H1 (cell line): ENCODE results near the gene PARD6B. TPM values are rescaled to one million over a fixed set of nuclear protein-coding genes. Genes with fewer than 3 reads are reported as not detected.

ENCODE experiments used
- CTCF ChIA-PET: fragments of 300-600 bp; sonication (Branson Sonifier 250); formaldehyde crosslinking; loops from one replicate; lab custom pipeline; 2021; ENCODE audit not compliant: partially characterized antibody; lab: Charles Lee
- POLR2A ChIA-PET: fragments of 300-600 bp; sonication (Branson Sonifier 250); formaldehyde crosslinking; loops from one replicate; lab custom pipeline; 2021; ENCODE audit warnings: inconsistent platforms; ENCODE audit not compliant: partially characterized antibody; lab: Charles Lee
- DNase-seq, 2 experiments: peaks; one replicate each; pipeline versions ENCODE4 v3.0.0 to v3.0.0-alpha.2; 2010 to 2022; ENCODE audit warnings: low spot score in 2 of 2, low read depth in 1 of 2, mixed read lengths in 1 of 2
- FAIRE-seq: peaks from 2 replicates; lab custom pipeline; 2011; peaks lifted over from hg19 to GRCh38; lab: Jason Lieb, UNC
- H2AFZ ChIP-seq: 2 replicates; pipeline ENCODE4 v1.8.1; 2012; ENCODE audit warnings: low read length, inconsistent platforms
- H2AK5ac ChIP-seq: 2 replicates; pipeline ENCODE4 v1.6.1; 2013; ENCODE audit warnings: low read depth, low read length
- H2BK120ac ChIP-seq: replicated peaks from 2 replicates; pipeline ENCODE3; 2013; ENCODE audit warnings: low read depth, low read length, inconsistent platforms
- H2BK12ac ChIP-seq: 2 replicates; pipeline ENCODE4 v1.6.1; 2013; ENCODE audit warnings: low read depth, low read length
- H2BK15ac ChIP-seq: 2 replicates; pipeline ENCODE4 v1.6.1; 2013; ENCODE audit warnings: low read length
- H2BK20ac ChIP-seq: 2 replicates; pipeline ENCODE4 v1.6.1; 2013; ENCODE audit warnings: low read length
- H2BK5ac ChIP-seq: 2 replicates; pipeline ENCODE4 v1.6.1; 2013; ENCODE audit warnings: low read depth, low read length
- H3K14ac ChIP-seq: 2 replicates; pipeline ENCODE4 v1.6.1; 2013; ENCODE audit warnings: inconsistent platforms; ENCODE audit not compliant: insufficient read length
- H3K18ac ChIP-seq: 2 replicates; pipeline ENCODE4 v1.6.1; 2013; ENCODE audit warnings: low read length; ENCODE audit errors: extremely low read depth
- H3K23ac ChIP-seq: 2 replicates; pipeline ENCODE4 v1.6.1; 2013; ENCODE audit warnings: inconsistent platforms; ENCODE audit not compliant: insufficient read length
- H3K23me2 ChIP-seq: 2 replicates; pipeline ENCODE4 v1.6.1; 2013; ENCODE audit warnings: low read depth, low read length
- H3K27ac ChIP-seq: 2 replicates; pipeline ENCODE4 v1.6.1; 2011; ENCODE audit warnings: low read depth, low read length, inconsistent platforms
- H3K27me3 ChIP-seq, 4 experiments: replicated peaks in 1 of 4; 1 replicate in 1 of 4; 2 replicates in 3 of 4; pipeline versions ENCODE4 v1.6.1 to v1.8.1; 2011 to 2013; ENCODE audit warnings: low read length in 3 of 4, mild to moderate bottlenecking in 3 of 4, inconsistent platforms in 2 of 4, mixed read lengths in 2 of 4, moderate library complexity in 1 of 4; ENCODE audit not compliant: control insufficient read depth in 3 of 4, insufficient read depth in 3 of 4; ENCODE audit errors: extremely low read depth in 1 of 4
- H3K36me3 ChIP-seq, 4 experiments: 2 replicates each; pipeline versions ENCODE4 v1.6.1 to v1.8.1; 2011 to 2013; ENCODE audit warnings: mild to moderate bottlenecking in 4 of 4, low read length in 3 of 4, moderate library complexity in 2 of 4, control low read depth in 1 of 4, inconsistent platforms in 1 of 4; ENCODE audit not compliant: insufficient read depth in 4 of 4, control insufficient read depth in 2 of 4
- H3K4ac ChIP-seq: replicated peaks from 2 replicates; pipeline ENCODE3; 2013; ENCODE audit warnings: low read length, low read depth, mixed read lengths, inconsistent platforms; ENCODE audit not compliant: insufficient read length
- H3K4me1 ChIP-seq, 4 experiments: replicated peaks in 1 of 4; 1 replicate in 1 of 4; 2 replicates in 3 of 4; pipeline versions ENCODE4 v1.6.1 to v1.8.1; 2011 to 2013; ENCODE audit warnings: low read length in 3 of 4, inconsistent platforms in 2 of 4, mixed read lengths in 1 of 4; ENCODE audit not compliant: insufficient read depth in 4 of 4, control insufficient read depth in 3 of 4
- H3K4me2 ChIP-seq, 2 experiments: 2 replicates each; pipeline versions ENCODE4 v1.6.1 to v1.8.1; 2011 to 2013; ENCODE audit warnings: low read depth in 2 of 2, low read length in 2 of 2, control low read depth in 1 of 2, inconsistent platforms in 1 of 2, mild to moderate bottlenecking in 1 of 2; ENCODE audit not compliant: insufficient read depth in 1 of 2
- H3K4me3 ChIP-seq, 4 experiments: fragments of 200-600, 300-600 bp in 1 of 4; sonication (generic), shearing (Covaris generic), sonication (Bioruptor Twin) in 1 of 4; 2 replicates each; pipeline versions ENCODE4 v1.5.1 to v1.8.1; 2011 to 2016; ENCODE audit warnings: low read length in 4 of 4, low read depth in 3 of 4, control low read depth in 2 of 4, inconsistent platforms in 2 of 4, mild to moderate bottlenecking in 2 of 4, mixed read lengths in 1 of 4, moderate library complexity in 1 of 4; ENCODE audit not compliant: insufficient read depth in 2 of 4; ENCODE audit errors: extremely low read depth in 1 of 4
- H3K56ac ChIP-seq: replicated peaks from 2 replicates; pipeline ENCODE3; 2013; ENCODE audit warnings: low read depth, mild to moderate bottlenecking, mixed read lengths, low read length, inconsistent platforms; ENCODE audit not compliant: insufficient read length
- H3K79me1 ChIP-seq: 2 replicates; pipeline ENCODE4 v1.6.1; 2013; ENCODE audit warnings: low read depth, low read length, control low read depth
- H3K79me2 ChIP-seq, 2 experiments: 2 replicates each; pipeline versions ENCODE4 v1.6.1 to v1.8.1; 2012 to 2013; ENCODE audit warnings: low read length in 2 of 2, mild to moderate bottlenecking in 2 of 2, inconsistent platforms in 1 of 2; ENCODE audit not compliant: insufficient read depth in 2 of 2, control insufficient read depth in 1 of 2
- H3K9ac ChIP-seq, 4 experiments: replicated peaks in 1 of 4; 1 replicate in 1 of 4; 2 replicates in 3 of 4; pipeline versions ENCODE4 v1.6.1 to v1.8.1; 2011 to 2013; ENCODE audit warnings: low read depth in 3 of 4, low read length in 3 of 4, control low read depth in 2 of 4, mild to moderate bottlenecking in 2 of 4, moderate library complexity in 2 of 4, inconsistent platforms in 1 of 4; ENCODE audit errors: extremely low read depth in 1 of 4
- H3K9me3 ChIP-seq, 2 experiments: 2 replicates each; pipeline versions ENCODE4 v1.6.1 to v1.8.1; 2012 to 2013; ENCODE audit warnings: mild to moderate bottlenecking in 2 of 2, moderate library complexity in 2 of 2, control low read depth in 1 of 2, inconsistent platforms in 1 of 2, low read depth in 1 of 2, low read length in 1 of 2, mixed read lengths in 1 of 2; ENCODE audit not compliant: insufficient read depth in 2 of 2
- H4K20me1 ChIP-seq, 2 experiments: replicated peaks in 1 of 2; 2 replicates each; pipeline versions ENCODE3 to v1.8.1; 2011 to 2013; ENCODE audit warnings: inconsistent platforms in 2 of 2, low read length in 2 of 2, mild to moderate bottlenecking in 1 of 2; ENCODE audit not compliant: insufficient read depth in 2 of 2, control insufficient read depth in 1 of 2
- H4K5ac ChIP-seq: 2 replicates; pipeline ENCODE4 v1.6.1; 2013; ENCODE audit warnings: low read length, low read depth, mixed read lengths, inconsistent platforms; ENCODE audit not compliant: insufficient read length
- H4K8ac ChIP-seq: 2 replicates; pipeline ENCODE4 v1.8.0; 2013; ENCODE audit warnings: mild to moderate bottlenecking, moderate library complexity, low read length, inconsistent platforms; ENCODE audit not compliant: insufficient read depth; ENCODE audit errors: extremely low read depth
- H4K91ac ChIP-seq: replicated peaks from 2 replicates; pipeline ENCODE3; 2013; ENCODE audit warnings: low read length, mixed read lengths, inconsistent platforms; ENCODE audit not compliant: insufficient read length
- CHD2 ChIP-seq: IDR thresholded peaks from 2 replicates; pipeline ENCODE4 v1.6.1; 2012; ENCODE audit warnings: low read length, improper control_type of control experiment
- EP300 ChIP-seq, 2 experiments: IDR thresholded peaks; 1 replicate in 1 of 2; 2 replicates in 1 of 2; pipeline ENCODE4 v1.6.1; 2011 to 2012; ENCODE audit warnings: low read depth in 2 of 2, low read length in 2 of 2, mild to moderate bottlenecking in 2 of 2, borderline replicate concordance in 1 of 2, inconsistent platforms in 1 of 2, moderate library complexity in 1 of 2
- HDAC6 ChIP-seq: IDR thresholded peaks from one replicate; pipeline ENCODE4 v1.7.1; 2012; ENCODE audit warnings: low read depth, mild to moderate bottlenecking, inconsistent platforms, low read length, moderate library complexity
- KDM1A ChIP-seq: fragments of 200-600, 300-600 bp; sonication (generic); IDR thresholded peaks from 2 replicates; pipeline ENCODE4 v1.7.1; 2016; ENCODE audit warnings: mild to moderate bottlenecking, low read length, borderline replicate concordance
- NANOG ChIP-seq: IDR thresholded peaks from 2 replicates; pipeline ENCODE4 v1.6.1; 2011; ENCODE audit warnings: low read length, low read depth, mild to moderate bottlenecking, inconsistent platforms; ENCODE audit not compliant: insufficient read depth, poor library complexity, severe bottlenecking
- POU5F1 ChIP-seq: IDR thresholded peaks from 2 replicates; pipeline ENCODE4 v1.6.1; 2011; ENCODE audit warnings: low read depth, mild to moderate bottlenecking, low read length, moderate library complexity
- SIN3A ChIP-seq, 2 experiments: IDR thresholded peaks in 1 of 2; conservative IDR thresholded peaks in 1 of 2; 2 replicates each; pipeline ENCODE4 v1.6.1; 2011 to 2012; ENCODE audit warnings: low read length in 2 of 2, improper control_type of control experiment in 1 of 2, low read depth in 1 of 2, mild to moderate bottlenecking in 1 of 2
- SP1 ChIP-seq: IDR thresholded peaks from 2 replicates; pipeline ENCODE4 v1.6.1; 2011; ENCODE audit warnings: low read depth, low read length
- SP4 ChIP-seq: IDR thresholded peaks from 2 replicates; pipeline ENCODE4 v1.6.1; 2012; ENCODE audit warnings: low read length, inconsistent platforms
- SRF ChIP-seq: IDR thresholded peaks from 2 replicates; pipeline ENCODE4 v1.6.1; 2011; ENCODE audit warnings: mild to moderate bottlenecking, low read depth, low read length, moderate library complexity
- USF2 ChIP-seq: IDR thresholded peaks from 2 replicates; pipeline ENCODE4 v1.6.1; 2011; ENCODE audit warnings: low read length, improper control_type of control experiment
- WGBS, 2 experiments: shearing (Covaris generic) in 1 of 2; methylation state at CpG; one replicate each; pipeline versions ENCODE4 v1.1.6 to v1.1.7; 2013 to 2015; ENCODE audit warnings: low lambda C conversion rate in 2 of 2, mixed read lengths in 2 of 2, inconsistent platforms in 1 of 2, low coverage in 1 of 2, missing lambda C conversion rate in 1 of 2; ENCODE audit not compliant: insufficient replicate concordance in 2 of 2, insufficient coverage in 1 of 2, insufficient read length in 1 of 2; ENCODE audit errors: extremely low coverage in 1 of 2, missing lambda C conversion rate in 1 of 2; 5-methylcytosine and 5-hydroxymethylcytosine counted together
- polyA plus RNA-seq, 7 experiments: library from polyadenylated mRNA; depleted of rRNA in 3 of 7; stranded (reverse) in 5 of 7; unstranded in 2 of 7; fragments of >200 nt in 5 of 7; fragments of 200-250 nt in 2 of 7; gene quantifications; 1 replicate in 5 of 7; 2 replicates in 1 of 7; 4 replicates in 1 of 7; pipeline versions ENCODE4 v1.2.1 to v1.2.3, GENCODE V29; 2011 to 2013; ENCODE audit warnings: missing spikeins in 2 of 7, mixed read lengths in 2 of 7
- total RNA-seq: library from RNA; stranded (reverse); fragmentation: NEBNext Ultra II Directional; extraction: Animal tissue kit (Norgen Biotek cat#: 25700); gene quantifications from 2 replicates; pipeline ENCODE4 v1.2.1, GENCODE V29; 2021

PARD6B gene
- total and polyA plus RNA-seq, 2 of the 8 experiments (the other 6 are each of a cell fraction or from before 2014, with no cell fraction given) = 5.2 to 34.1 TPM

GRCh38 chr20:50711113-50711825, 20.1 kb upstream of the PARD6B start:
- Histone ChIP-seq H3K4ac (no peak overlapping the region), H3K9me3 (no peaks in the 10 kb centered on the region), H3K56ac (no peak overlapping the region), H2AK5ac (no peak overlapping the region), H3K27me3 (no peaks in the 10 kb centered on the region), H2BK12ac (no peak overlapping the region), H4K8ac (no peak overlapping the region), H2BK5ac (no peak overlapping the region; the same call in 1 of the 2 replicates), H2AFZ (0 out of 2 replicates have a peak overlapping the region, but pooled peaks have one; percentile 10), H4K20me1 (no peaks in the 10 kb centered on the region), H4K91ac (no peak overlapping the region), H3K23ac (no peak overlapping the region), H3K14ac (no peak overlapping the region), H3K18ac (peak overlapping the region; percentile 19), H3K36me3 (no peaks in the 10 kb centered on the region), H2BK15ac (no peak overlapping the region), H3K79me1 (no peaks in the 10 kb centered on the region), H3K23me2 (no peaks in the 10 kb centered on the region), H3K9ac (no peak overlapping the region), H4K5ac (no peak overlapping the region), H3K4me2 (no peak overlapping the region), H3K27ac (no peak overlapping the region), H3K4me1 (peaks cover 0 to 3% (median 2%) of the 10 kb centered on the region in 4 experiments; a peak in 1 of 7 replicates), H2BK120ac (no peak overlapping the region), H3K4me3 (no peak overlapping the region), H3K79me2 (no peaks in the 10 kb centered on the region), H2BK20ac (no peak overlapping the region)
- CTCF ChIA-PET = interaction anchor here (1.6 to 2.0 kb wide), 3 partner anchors 16 to 48 kb away, joined by 5 read pairs; partner anchors contain the start of gene RIPOR3
- FAIRE-seq (no peak), DNase-seq (no peak)
- WGBS, 2 experiments = 93% methylated on average over 13 of the region's 13 CpGs; no CpG with 5 or more reads in 1 of the 2 experiments
- POLR2A ChIA-PET = interaction anchor here (1.4 kb wide), 1 partner anchor 20 kb away, joined by 3 read pairs; the partner anchor contains the start of gene PARD6B
- TF ChIP-seq KDM1A (no peak), CHD2 (no peak), HDAC6 (no peak), NANOG (no peak), POU5F1 (no peak), SRF (no peak), SP1 (no peak), SIN3A (conservative IDR thresholded peaks at IDR 0.05 in 1 of 2, IDR thresholded peaks at IDR 0.05 in 1 of 2; ENCODE audit: low read depth in 1 of 2, low read length in 2 of 2) (no peak), USF2 (no peak), SP4 (no peak), EP300 (IDR thresholded peaks at IDR 0.05; ENCODE audit: borderline replicate concordance in 1 of 2, low read depth in 2 of 2, low read length in 2 of 2) (no peak)
